Lower lobe of right lung (tissue), 2 donors: Measurements from ENCODE around the gene CALHM4. TPM values are rescaled to one million over a fixed set of nuclear protein-coding genes. Genes with fewer than 3 reads are reported as not detected.

Experiments used
- ATAC-seq, 2 donors: fragments of 200-7000 bp; cut with Tn5 transposase; one replicate each; pipeline ENCODE4 v1.9.1; 2020 to 2022; ENCODE audit warnings: mild to moderate bottlenecking in 2 of 2, moderate library complexity in 2 of 2
- DNase-seq: peaks from one replicate; pipeline ENCODE4 v3.0.0-alpha.2; 2020
- H3K27ac ChIP-seq: fragments of 200-600 bp; one replicate; pipeline ENCODE4 v1.8.0; 2022
- H3K27me3 ChIP-seq: fragments of 200-600 bp; one replicate; pipeline ENCODE4 v1.8.0; 2022; ENCODE audit warnings: low read depth
- H3K36me3 ChIP-seq: fragments of 200-600 bp; one replicate; pipeline ENCODE4 v1.8.0; 2022; ENCODE audit warnings: mild to moderate bottlenecking
- H3K4me1 ChIP-seq: fragments of 200-600 bp; one replicate; pipeline ENCODE4 v1.8.0; 2022
- H3K4me3 ChIP-seq: fragments of 200-600 bp; one replicate; pipeline ENCODE4 v1.8.0; 2022; ENCODE audit warnings: mild to moderate bottlenecking
- H3K9me3 ChIP-seq: fragments of 200-600 bp; one replicate; pipeline ENCODE4 v1.8.0; 2022
- CTCF ChIP-seq: fragments of 200-600 bp; IDR thresholded peaks from one replicate; pipeline ENCODE4 v1.8.0; 2022; ENCODE audit warnings: antibody characterized with exemption, mild to moderate bottlenecking
- intact Hi-C: fragments of 100-400 bp; cut with DNase I; formaldehyde crosslinking; loops from one replicate; pipeline ENCODE4 v1.11.0; 2022
- total RNA-seq: library from RNA; stranded (reverse); fragmentation: NEBNext Ultra II Directional; extraction: Animal tissue kit (Norgen Biotek cat#: 25700); gene quantifications from one replicate; pipeline ENCODE4 v1.2.1, GENCODE V29; 2021
- donor health status: DM: no; HTN: yes; CAD: no; lungs with severe emphysema.

CALHM4 gene
- total RNA-seq, 1 donor from 2014 or later = not detected

GRCh38 chr6:116562614-116563013 is 9.1 kb downstream of the CALHM4 start:
- Histone ChIP-seq H3K4me3 (no peak overlapping the region), H3K9me3 (no peaks in the 10 kb centered on the region), H3K4me1 (peaks cover 4% of the 10 kb centered on the region), H3K36me3 (no peaks in the 10 kb centered on the region), H3K27ac (peak overlapping the region; percentile 4), H3K27me3 (no peaks in the 10 kb centered on the region)
- ATAC-seq (peak in 1 of 2 donors; percentile 40), DNase-seq (no peak)
- TF ChIP-seq CTCF = no peak
- intact Hi-C loops = no loop called here

DNA sequence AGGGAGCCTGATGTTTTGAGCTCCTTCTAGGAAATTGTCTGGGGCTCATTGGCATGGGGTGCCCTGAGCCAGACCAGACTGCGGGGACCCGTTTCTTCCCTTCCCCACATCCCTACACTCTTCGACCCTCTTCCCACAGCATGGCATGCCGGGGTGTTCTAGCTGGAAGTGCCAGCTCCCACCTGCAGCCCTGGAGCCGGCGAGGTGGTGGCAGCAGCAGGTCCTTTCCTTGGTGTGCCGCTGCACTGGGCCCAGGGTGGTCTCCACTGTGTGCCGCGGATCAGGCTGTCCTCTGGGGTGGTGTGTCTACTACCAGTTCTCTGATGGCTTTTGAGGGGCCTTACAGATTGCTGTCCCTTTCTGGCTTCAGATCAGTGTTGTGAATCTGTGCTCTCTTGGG is 10.3 kb downstream of the CALHM4 start:
- no peak for TF ChIP-seq CTCF
- DNase-seq = no peak
- intact Hi-C loops = no loop called here

DNA sequence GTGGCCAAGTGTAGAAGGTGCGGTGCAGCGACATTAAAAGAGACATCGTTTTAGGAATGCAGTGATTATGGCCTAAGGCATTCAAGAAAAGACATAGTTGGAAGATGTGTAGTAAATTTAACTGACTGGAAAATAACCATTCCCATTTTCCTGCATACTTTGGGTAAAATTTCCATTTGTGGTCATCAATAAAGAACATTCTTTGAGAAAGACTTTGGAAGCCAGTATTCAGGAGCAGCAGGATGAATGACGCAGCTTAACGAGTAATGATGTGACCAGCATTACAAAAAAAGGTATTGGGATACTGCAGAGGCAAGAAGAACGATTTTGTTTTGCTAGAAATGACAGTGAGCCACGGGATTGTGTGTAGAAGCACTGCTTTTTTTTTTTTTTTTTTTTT is 10.8 kb downstream of the CALHM4 start:
- DNase-seq = no peak
- ATAC-seq = no peak
- H3K27me3 ChIP-seq = no peaks in the 10 kb centered on the region
- no peak overlapping the region for H3K27ac ChIP-seq
- no peak overlapping the region for H3K4me3 ChIP-seq
- H3K9me3 ChIP-seq = no peaks in the 10 kb centered on the region
- intact Hi-C loops = no loop called here
- TF ChIP-seq CTCF = no peak
- peaks cover 4% of the 10 kb centered on the region for H3K4me1 ChIP-seq
- no peaks in the 10 kb centered on the region for H3K36me3 ChIP-seq

More for the DNA sequence above, 10.3 kb downstream of the CALHM4 start:
- Histone ChIP-seq H3K27ac (no peak overlapping the region), H3K27me3 (no peaks in the 10 kb centered on the region), H3K9me3 (no peaks in the 10 kb centered on the region), H3K4me1 (peaks cover 4% of the 10 kb centered on the region), H3K4me3 (no peak overlapping the region), H3K36me3 (no peaks in the 10 kb centered on the region)
- no peak for ATAC-seq

DNA sequence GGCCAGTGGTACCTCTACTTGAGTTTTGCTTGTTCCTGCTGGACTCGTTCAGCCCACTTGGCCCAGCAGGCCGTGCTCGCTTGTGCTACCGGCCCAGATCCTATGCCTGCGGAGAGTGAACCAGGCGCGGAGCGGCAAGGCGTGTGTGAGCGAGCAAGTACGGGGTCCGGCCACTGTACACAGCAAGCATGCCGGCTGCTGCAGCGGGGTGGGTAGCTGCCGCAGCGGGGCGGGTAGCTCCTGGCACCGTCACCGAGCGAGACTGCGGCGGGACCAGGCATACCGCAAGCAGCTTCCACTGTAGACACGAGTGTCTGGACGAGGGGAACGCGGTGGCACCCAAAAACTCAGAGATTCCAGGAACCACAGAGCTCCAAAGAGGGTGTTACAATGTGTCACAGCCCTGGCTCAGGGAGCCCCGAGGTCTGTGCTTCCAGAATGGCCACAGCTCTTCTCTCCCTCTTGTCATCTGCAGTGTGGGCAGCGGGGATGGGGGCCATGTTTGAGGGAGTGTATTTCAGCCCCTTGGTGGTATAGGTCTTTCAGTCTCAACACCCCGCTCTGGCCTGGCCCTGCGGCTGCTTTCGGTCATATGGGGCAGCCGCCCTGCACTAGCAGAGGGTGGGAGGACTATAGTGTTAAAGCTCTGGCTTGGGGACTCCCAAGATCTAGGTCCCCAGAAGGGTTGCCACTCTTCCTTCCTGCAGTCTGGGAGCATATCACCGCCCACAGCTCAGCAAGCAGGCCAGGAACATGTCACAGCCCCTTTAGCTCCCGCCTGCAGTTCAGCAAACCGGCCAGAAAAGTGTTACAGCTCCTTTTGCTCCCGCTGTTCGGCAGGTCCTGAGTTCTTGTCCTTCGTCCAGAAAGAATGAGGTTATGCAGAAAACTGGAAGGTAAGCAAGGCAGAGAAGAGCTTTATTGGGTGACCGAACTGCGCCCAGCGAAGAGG is 11.6 kb downstream of the CALHM4 start:
- intact Hi-C loops = no loop called here
- no peaks in the 10 kb centered on the region for H3K9me3 ChIP-seq
- peak; percentile 51 for DNase-seq
- H3K27me3 ChIP-seq = no peaks in the 10 kb centered on the region
- H3K4me3 ChIP-seq = peak overlapping the region; percentile 43
- no peaks in the 10 kb centered on the region for H3K36me3 ChIP-seq
- ATAC-seq = peak; percentile 47 to 58
- no peak overlapping the region for H3K27ac ChIP-seq
- peaks cover 9% of the 10 kb centered on the region for H3K4me1 ChIP-seq
- no peak for TF ChIP-seq CTCF

DNA sequence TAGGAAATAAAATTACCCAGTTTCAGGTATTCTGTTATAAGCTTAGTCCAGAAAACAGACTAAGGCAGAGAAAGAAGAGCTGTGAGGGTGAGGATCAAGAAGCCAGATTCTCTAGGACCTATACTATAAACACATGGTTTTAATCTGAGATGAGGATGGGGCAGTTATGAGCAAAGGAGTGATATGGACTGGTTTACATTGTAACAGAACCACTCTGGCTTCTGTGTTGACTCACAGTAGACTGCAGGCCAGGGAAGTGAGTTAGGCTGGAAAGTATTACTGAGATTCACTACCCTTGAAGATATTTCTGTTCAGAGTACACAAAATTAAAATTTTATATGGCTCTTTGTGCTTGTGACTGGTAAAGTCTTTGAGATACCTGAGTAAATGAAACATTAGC is 14.6 kb downstream of the CALHM4 start:
- H3K9me3 ChIP-seq = no peaks in the 10 kb centered on the region
- H3K4me1 ChIP-seq = peaks cover 18% of the 10 kb centered on the region
- no peaks in the 10 kb centered on the region for H3K36me3 ChIP-seq
- no peak for TF ChIP-seq CTCF
- H3K4me3 ChIP-seq = no peak overlapping the region
- no peaks in the 10 kb centered on the region for H3K27me3 ChIP-seq
- intact Hi-C loops = no loop called here
- no peak overlapping the region for H3K27ac ChIP-seq
- DNase-seq (no peak), ATAC-seq (no peak)
